K562 (cell line): ENCODE results near the gene MRGPRD.

Source experiments
- EHMT2 ChIP-seq: fragments of 450-650 bp; IDR thresholded peaks from 2 replicates; pipeline ENCODE4 v1.6.1; 2018; ENCODE audit warnings: antibody characterized with exemption
- EZH2 ChIP-seq: IDR thresholded peaks from 2 replicates; pipeline ENCODE4 v1.6.1; 2012; ENCODE audit warnings: low read depth, mild to moderate bottlenecking, inconsistent platforms, low read length, borderline replicate concordance
- HDAC2 ChIP-seq: fragments of 450-650 bp; IDR thresholded peaks from 2 replicates; pipeline ENCODE4 v1.6.1; 2016; ENCODE audit warnings: mild to moderate bottlenecking
- HDGF ChIP-seq: fragments of 450-650 bp; IDR thresholded peaks from 2 replicates; pipeline ENCODE4 v1.6.1; 2016
- KDM4B ChIP-seq, 2 experiments: fragments of 450-650 bp in 1 of 2; sonication (generic) in 1 of 2; IDR thresholded peaks; 2 replicates each; pipeline ENCODE4 v1.6.1; 2016 to 2017; ENCODE audit warnings: borderline replicate concordance in 2 of 2, antibody characterized with exemption in 1 of 2, low read depth in 1 of 2, mild to moderate bottlenecking in 1 of 2
- KLF1 ChIP-seq: fragments of 450-650 bp; IDR thresholded peaks from 2 replicates; pipeline ENCODE4 v1.6.1; 2016; ENCODE audit warnings: missing genetic modification characterization, missing compliant biosample characterization
- LEF1 ChIP-seq: fragments of 450-650 bp; IDR thresholded peaks from 2 replicates; pipeline ENCODE4 v1.6.1; 2016; ENCODE audit warnings: mild to moderate bottlenecking
- NBN ChIP-seq: fragments of 450-650 bp; IDR thresholded peaks from 2 replicates; pipeline ENCODE4 v1.6.1; 2016; ENCODE audit warnings: low read depth, mild to moderate bottlenecking
- SMARCA5 ChIP-seq: fragments of 450-650 bp; IDR thresholded peaks from 2 replicates; pipeline ENCODE4 v1.6.1; 2016
- TCF15 ChIP-seq: fragments of 250-450 bp; sonication (Bioruptor Pico); IDR thresholded peaks from 2 replicates; pipeline ENCODE4 v1.8.0; 2022; ENCODE audit warnings: moderate library complexity, mild to moderate bottlenecking, inconsistent platforms
- ZKSCAN1 ChIP-seq: fragments of 150-350 bp; IDR thresholded peaks from 2 replicates; pipeline ENCODE4 v1.6.1; 2016; ENCODE audit warnings: low read depth, low read length
- ZNF24 ChIP-seq: fragments of 450-650 bp; IDR thresholded peaks from 2 replicates; pipeline ENCODE4 v1.6.1; 2016
- TF ChIP-seq, protein P1 (sequence below), 3 experiments: IDR thresholded peaks in 2 of 3; conservative IDR thresholded peaks in 1 of 3; 2 replicates each; pipeline ENCODE4 v1.5.1; 2011 to 2012; ENCODE audit warnings: low read length in 3 of 3, mild to moderate bottlenecking in 3 of 3, control low read depth in 2 of 3, improper control_type of control experiment in 1 of 3, inconsistent platforms in 1 of 3, low read depth in 1 of 3, mixed read lengths in 1 of 3, moderate library complexity in 1 of 3; ENCODE audit not compliant: insufficient read depth in 2 of 3

- TF ChIP-seq HDGF (no peak), TCF15 (CRISPR knock-in tag) (no peak), EZH2 (no peak), ZKSCAN1 (no peak), LEF1 (no peak), HDAC2 (no peak), SMARCA5 (no peak), ZNF24 (no peak), NBN (no peak), KLF1 (tag) (no peak), KDM4B (IDR thresholded peaks at IDR 0.05; ENCODE audit: borderline replicate concordance in 2 of 2, low read depth in 1 of 2) (no peak), EHMT2 (no peak)
- TF ChIP-seq, protein P1, sequence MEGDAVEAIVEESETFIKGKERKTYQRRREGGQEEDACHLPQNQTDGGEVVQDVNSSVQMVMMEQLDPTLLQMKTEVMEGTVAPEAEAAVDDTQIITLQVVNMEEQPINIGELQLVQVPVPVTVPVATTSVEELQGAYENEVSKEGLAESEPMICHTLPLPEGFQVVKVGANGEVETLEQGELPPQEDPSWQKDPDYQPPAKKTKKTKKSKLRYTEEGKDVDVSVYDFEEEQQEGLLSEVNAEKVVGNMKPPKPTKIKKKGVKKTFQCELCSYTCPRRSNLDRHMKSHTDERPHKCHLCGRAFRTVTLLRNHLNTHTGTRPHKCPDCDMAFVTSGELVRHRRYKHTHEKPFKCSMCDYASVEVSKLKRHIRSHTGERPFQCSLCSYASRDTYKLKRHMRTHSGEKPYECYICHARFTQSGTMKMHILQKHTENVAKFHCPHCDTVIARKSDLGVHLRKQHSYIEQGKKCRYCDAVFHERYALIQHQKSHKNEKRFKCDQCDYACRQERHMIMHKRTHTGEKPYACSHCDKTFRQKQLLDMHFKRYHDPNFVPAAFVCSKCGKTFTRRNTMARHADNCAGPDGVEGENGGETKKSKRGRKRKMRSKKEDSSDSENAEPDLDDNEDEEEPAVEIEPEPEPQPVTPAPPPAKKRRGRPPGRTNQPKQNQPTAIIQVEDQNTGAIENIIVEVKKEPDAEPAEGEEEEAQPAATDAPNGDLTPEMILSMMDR (IDR thresholded peaks at IDR 0.05 in 2 of 3, conservative IDR thresholded peaks at IDR 0.05 in 1 of 3; ENCODE audit: insufficient read depth in 2 of 3, low read depth in 1 of 3, low read length in 3 of 3), result no peak
These were observed 4.7 kb downstream of the MRGPRD start for GRCh38 chr11:68976095-68976494.
